Ovary (tissue), 9 donors: ENCODE results near the gene TVP23A. TPM values are rescaled to one million over a fixed set of nuclear protein-coding genes. Genes with fewer than 3 reads are reported as not detected.

Experiments
- DNase-seq, 5 donors: peaks; one replicate each; pipeline ENCODE4 v3.0.0-alpha.2; 2019 to 2020
- H3K27ac ChIP-seq, 2 donors: fragments of 200-600 bp; one replicate each; pipeline versions ENCODE4 v1.5.1 to v1.8.0; 2019 to 2022
- H3K27me3 ChIP-seq: fragments of 200-600 bp; one replicate; pipeline ENCODE4 v1.8.0; 2022
- H3K36me3 ChIP-seq: fragments of 200-600 bp; sonication (generic); one replicate; pipeline ENCODE4 v1.5.1; 2019
- H3K4me1 ChIP-seq: one replicate; pipeline ENCODE4 v1.8.1; 2013; ENCODE audit warnings: mild to moderate bottlenecking, moderate library complexity; ENCODE audit not compliant: insufficient read depth
- H3K4me3 ChIP-seq: fragments of 200-600 bp; sonication (generic); one replicate; pipeline ENCODE4 v1.5.1; 2017
- H3K9me3 ChIP-seq, 2 donors: fragments of 200-600 bp in 1 of 2; sonication (generic) in 1 of 2; one replicate each; pipeline versions ENCODE4 v1.5.1 to v1.8.1; 2013 to 2019; ENCODE audit warnings: mild to moderate bottlenecking in 1 of 2, moderate library complexity in 1 of 2
- EP300 ChIP-seq: sonication (generic); formaldehyde crosslinking; IDR thresholded peaks from one replicate; pipeline ENCODE4 v1.6.1; 2017; ENCODE audit warnings: antibody characterized with exemption
- POLR2A ChIP-seq: fragments of 450-650 bp; IDR thresholded peaks from one replicate; pipeline ENCODE4 v1.6.1; 2017; ENCODE audit warnings: antibody characterized with exemption, mild to moderate bottlenecking, moderate library complexity
- WGBS, 3 donors: extraction: QIAGEN DNeasy Blood & Tissue Kit in 1 of 3; methylation state at CpG; one replicate each; pipeline versions ENCODE4 v1.1.5 to v1.1.7; 2013 to 2017; 5-methylcytosine and 5-hydroxymethylcytosine counted together
- intact Hi-C, 4 donors: fragments of 100-400 bp; cut with DNase I; formaldehyde crosslinking; loops; one replicate each; pipeline versions ENCODE4 v1.11.0 to v1.15.1; 2022 to 2023
- polyA plus RNA-seq, 2 donors: library from polyadenylated mRNA; stranded (reverse); fragments of 200-250 nt in 1 of 2; fragments of 350-450 nt in 1 of 2; fragmentation: Illumina TruSeq in 1 of 2; extraction: RNeasy Lipid Tissue Mini Kit (QIAGEN cat#74804) in 1 of 2; gene quantifications; one replicate each; pipeline ENCODE4 v1.2.3, GENCODE V29; 2013 to 2014
- total RNA-seq, 7 donors: library from RNA; depleted of rRNA in 2 of 7; stranded (reverse); fragments of >200 nt in 2 of 7; fragmentation: NEBNext Ultra II Directional in 3 of 7; extraction: Animal tissue kit (Norgen Biotek cat#: 25700) in 3 of 7; gene quantifications; one replicate each; pipeline versions ENCODE4 v1.1.0 to v1.2.4, GENCODE V29; 2016 to 2023
- TF ChIP-seq, protein P1 (sequence below), 3 donors: fragments of 450-650 bp in 2 of 3; fragments of 200-600 bp in 1 of 3; IDR thresholded peaks; one replicate each; pipeline versions ENCODE4 v1.5.1 to v1.8.0; 2016 to 2022; ENCODE audit warnings: antibody characterized with exemption in 3 of 3, mild to moderate bottlenecking in 1 of 3
- donor health status: DM: no; HTN: no; CAD: no; lungs with moderate emphysema.
- donor health status: DM: no; HTN: no; CAD: no.
- donor health status: Bipolar disorder and iron deficiency.
- donor health status: DM: yes; HTN: yes; CAD: no.
- donor health status: DM: no; HTN: no; CAD: no.
- donor health status: DM: yes; HTN: yes; CAD: no.

TVP23A gene
- total and polyA plus RNA-seq, 9 donors, result 3.2 to 17.1 (median 8.2) TPM

DNA sequence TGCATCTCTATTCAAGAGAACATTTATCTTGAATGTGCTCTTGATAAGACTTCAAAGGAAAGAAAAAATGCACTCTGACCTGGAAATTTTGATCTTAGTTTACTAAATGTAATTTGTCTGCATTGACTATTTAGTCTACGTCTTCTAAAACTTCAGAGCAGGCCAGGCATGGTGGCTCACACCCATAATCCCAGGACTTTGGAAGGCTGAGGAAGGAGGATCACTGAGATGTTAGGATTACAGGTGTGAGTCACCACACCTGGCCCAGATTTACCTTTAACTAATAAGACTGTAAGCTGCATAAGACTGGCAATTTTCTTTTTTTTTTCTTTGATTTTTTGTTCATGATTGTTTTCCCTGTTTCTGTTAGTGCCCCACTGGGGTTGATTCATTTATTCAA is 39.6 kb upstream of the TVP23A start:
- TF ChIP-seq POLR2A (no peak), EP300 (no peak)
- TF ChIP-seq, protein P1, sequence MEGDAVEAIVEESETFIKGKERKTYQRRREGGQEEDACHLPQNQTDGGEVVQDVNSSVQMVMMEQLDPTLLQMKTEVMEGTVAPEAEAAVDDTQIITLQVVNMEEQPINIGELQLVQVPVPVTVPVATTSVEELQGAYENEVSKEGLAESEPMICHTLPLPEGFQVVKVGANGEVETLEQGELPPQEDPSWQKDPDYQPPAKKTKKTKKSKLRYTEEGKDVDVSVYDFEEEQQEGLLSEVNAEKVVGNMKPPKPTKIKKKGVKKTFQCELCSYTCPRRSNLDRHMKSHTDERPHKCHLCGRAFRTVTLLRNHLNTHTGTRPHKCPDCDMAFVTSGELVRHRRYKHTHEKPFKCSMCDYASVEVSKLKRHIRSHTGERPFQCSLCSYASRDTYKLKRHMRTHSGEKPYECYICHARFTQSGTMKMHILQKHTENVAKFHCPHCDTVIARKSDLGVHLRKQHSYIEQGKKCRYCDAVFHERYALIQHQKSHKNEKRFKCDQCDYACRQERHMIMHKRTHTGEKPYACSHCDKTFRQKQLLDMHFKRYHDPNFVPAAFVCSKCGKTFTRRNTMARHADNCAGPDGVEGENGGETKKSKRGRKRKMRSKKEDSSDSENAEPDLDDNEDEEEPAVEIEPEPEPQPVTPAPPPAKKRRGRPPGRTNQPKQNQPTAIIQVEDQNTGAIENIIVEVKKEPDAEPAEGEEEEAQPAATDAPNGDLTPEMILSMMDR (IDR thresholded peaks at IDR 0.05), result no peak
- 70 to 84% (median 74%) methylated on average over 1 of the region's 1 CpG for WGBS, 3 donors
- Histone ChIP-seq H3K9me3 (no peaks in the 10 kb centered on the region), H3K4me3 (no peak overlapping the region), H3K4me1 (no peaks in the 10 kb centered on the region), H3K27ac (no peak overlapping the region), H3K27me3 (no peaks in the 10 kb centered on the region), H3K36me3 (no peaks in the 10 kb centered on the region)
- no peak for DNase-seq
- intact Hi-C loops, result no loop called here

DNA sequence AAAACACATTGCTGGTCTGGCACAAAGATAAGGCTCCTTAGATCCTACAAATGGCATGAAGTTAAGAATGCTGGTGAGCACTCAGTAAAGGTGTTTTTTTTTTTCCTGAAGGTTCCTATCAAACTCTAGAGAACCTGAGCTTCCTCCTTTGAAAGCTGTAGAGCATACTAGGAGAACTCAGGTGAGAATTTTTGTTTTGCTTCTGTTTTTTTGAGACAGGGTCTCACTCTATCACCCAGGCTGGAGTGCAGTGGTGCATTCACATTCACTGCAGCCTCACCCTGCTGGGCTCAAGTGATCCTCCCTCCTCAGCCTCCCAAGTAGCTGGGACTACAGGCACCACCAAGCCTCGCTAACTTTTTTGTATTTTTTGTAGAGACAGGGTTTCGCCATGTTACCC is 37.4 kb upstream of the TVP23A start:
- no peaks in the 10 kb centered on the region for H3K27me3 ChIP-seq
- no peak overlapping the region for H3K27ac ChIP-seq
- 93 to 99% (median 97%) methylated on average over 2 of the region's 2 CpGs for WGBS, 3 donors
- H3K36me3 ChIP-seq, result no peaks in the 10 kb centered on the region
- no peaks in the 10 kb centered on the region for H3K4me1 ChIP-seq
- no peaks in the 10 kb centered on the region for H3K9me3 ChIP-seq
- DNase-seq, result no peak
- no peak overlapping the region for H3K4me3 ChIP-seq
- TF ChIP-seq EP300, result no peak
- TF ChIP-seq POLR2A, result no peak
- TF ChIP-seq, protein P1 (IDR thresholded peaks at IDR 0.05), result no peak
- intact Hi-C loops, result no loop called here

- no peak for DNase-seq
- Histone ChIP-seq H3K4me1 (no peaks in the 10 kb centered on the region), H3K9me3 (no peaks in the 10 kb centered on the region), H3K27me3 (no peaks in the 10 kb centered on the region), H3K36me3 (no peaks in the 10 kb centered on the region), H3K27ac (no peak overlapping the region), H3K4me3 (no peak overlapping the region)
- intact Hi-C loops, result no loop called here
- 80 to 83% (median 83%) methylated on average over 5 of the region's 5 CpGs for WGBS, 3 donors
- TF ChIP-seq POLR2A (no peak), EP300 (no peak)
- TF ChIP-seq, protein P1 (IDR thresholded peaks at IDR 0.05), result no peak
Observed at GRCh38 chr16:10852948-10853347, 34.4 kb upstream of the TVP23A start.

GRCh38 chr16:10852286-10852685 is 33.7 kb upstream of the TVP23A start:
- intact Hi-C loops, result no loop called here
- no peak for DNase-seq
- Histone ChIP-seq H3K27ac (no peak overlapping the region), H3K27me3 (no peaks in the 10 kb centered on the region), H3K4me1 (no peaks in the 10 kb centered on the region), H3K9me3 (no peaks in the 10 kb centered on the region), H3K4me3 (no peak overlapping the region), H3K36me3 (no peaks in the 10 kb centered on the region)
- 54 to 59% (median 57%) methylated on average over 4 of the region's 4 CpGs for WGBS, 3 donors
- TF ChIP-seq EP300 (no peak), POLR2A (no peak)
- TF ChIP-seq, protein P1 (IDR thresholded peaks at IDR 0.05), result no peak

DNA sequence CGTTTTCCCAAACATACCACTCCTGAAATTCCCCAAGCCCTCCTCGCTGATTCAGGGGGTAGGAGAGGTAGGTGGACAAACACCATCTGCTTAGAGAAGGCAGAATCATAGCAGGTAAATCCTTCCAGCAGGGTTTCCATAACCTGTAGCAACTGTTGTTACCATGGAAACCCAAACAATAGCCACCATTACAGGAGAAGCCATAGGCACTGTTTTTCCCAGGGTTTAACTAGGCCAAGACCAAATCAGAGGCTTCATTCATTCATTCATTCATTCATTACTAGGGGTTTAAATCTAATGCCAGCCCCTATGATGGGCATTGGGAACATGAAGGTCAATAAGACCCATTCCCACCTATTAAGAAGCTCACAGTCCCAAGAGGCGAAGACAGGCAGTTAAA is 32.9 kb upstream of the TVP23A start:
- H3K9me3 ChIP-seq, result no peaks in the 10 kb centered on the region
- TF ChIP-seq EP300, result no peak
- TF ChIP-seq POLR2A, result no peak
- TF ChIP-seq, protein P1 (IDR thresholded peaks at IDR 0.05), result no peak
- WGBS, 3 donors, result 92 to 95% (median 94%) methylated on average over 3 of the region's 3 CpGs

More for the DNA sequence above, 32.9 kb upstream of the TVP23A start:
- no peak overlapping the region for H3K27ac ChIP-seq
- no peaks in the 10 kb centered on the region for H3K27me3 ChIP-seq
- no peaks in the 10 kb centered on the region for H3K36me3 ChIP-seq
- H3K4me3 ChIP-seq, result no peak overlapping the region
- intact Hi-C loops, result no loop called here
- no peak for DNase-seq
- no peaks in the 10 kb centered on the region for H3K4me1 ChIP-seq
